Measurements from ENCODE around the gene SORT1.

DNA sequence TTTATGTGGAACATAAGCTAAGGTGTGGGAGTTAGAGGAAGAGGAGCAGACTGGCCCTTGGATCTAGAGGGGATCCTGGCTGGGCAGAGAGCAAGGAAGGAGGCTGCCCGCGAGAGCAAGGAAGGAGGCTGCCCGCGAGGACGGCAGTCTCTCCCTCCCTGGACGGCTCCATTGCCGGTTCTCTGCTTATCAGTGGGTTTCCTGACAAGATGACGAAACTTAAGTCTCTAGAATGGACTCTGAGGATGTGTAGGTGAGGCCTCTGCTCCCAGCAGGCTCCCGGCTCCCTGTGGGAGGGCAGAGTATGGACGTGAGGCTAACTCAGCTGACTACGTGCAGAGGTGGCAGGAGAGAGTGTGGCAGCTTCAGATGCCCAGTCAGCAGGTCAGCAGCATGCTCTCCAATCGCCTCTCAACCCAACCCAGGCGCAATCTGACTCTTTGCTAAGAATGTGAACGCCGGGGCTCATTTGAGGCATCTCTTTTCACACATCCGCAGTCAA is 97.0 kb downstream of the SORT1 start:
- TF ChIP-seq, protein P1, sequence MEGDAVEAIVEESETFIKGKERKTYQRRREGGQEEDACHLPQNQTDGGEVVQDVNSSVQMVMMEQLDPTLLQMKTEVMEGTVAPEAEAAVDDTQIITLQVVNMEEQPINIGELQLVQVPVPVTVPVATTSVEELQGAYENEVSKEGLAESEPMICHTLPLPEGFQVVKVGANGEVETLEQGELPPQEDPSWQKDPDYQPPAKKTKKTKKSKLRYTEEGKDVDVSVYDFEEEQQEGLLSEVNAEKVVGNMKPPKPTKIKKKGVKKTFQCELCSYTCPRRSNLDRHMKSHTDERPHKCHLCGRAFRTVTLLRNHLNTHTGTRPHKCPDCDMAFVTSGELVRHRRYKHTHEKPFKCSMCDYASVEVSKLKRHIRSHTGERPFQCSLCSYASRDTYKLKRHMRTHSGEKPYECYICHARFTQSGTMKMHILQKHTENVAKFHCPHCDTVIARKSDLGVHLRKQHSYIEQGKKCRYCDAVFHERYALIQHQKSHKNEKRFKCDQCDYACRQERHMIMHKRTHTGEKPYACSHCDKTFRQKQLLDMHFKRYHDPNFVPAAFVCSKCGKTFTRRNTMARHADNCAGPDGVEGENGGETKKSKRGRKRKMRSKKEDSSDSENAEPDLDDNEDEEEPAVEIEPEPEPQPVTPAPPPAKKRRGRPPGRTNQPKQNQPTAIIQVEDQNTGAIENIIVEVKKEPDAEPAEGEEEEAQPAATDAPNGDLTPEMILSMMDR (IDR thresholded peaks at IDR 0.05), result no peak
- TF ChIP-seq EP300 (IDR thresholded peaks at IDR 0.05), result no peak
- TF ChIP-seq POLR2A (IDR thresholded peaks at IDR 0.05), result no peak
